ENCODE data around the gene SPAG16. TPM values are rescaled to one million over a fixed set of nuclear protein-coding genes. Genes with fewer than 3 reads are reported as not detected.

The SPAG16 gene
- total and polyA plus RNA-seq, 2 experiments from 2014 or later: 28.9 to 30.7 TPM

GRCh38 chr2:213806125-213806726, 522.0 kb downstream of the SPAG16 start:
- H3K4me3 ChIP-seq: no peak overlapping the region
- H3F3A ChIP-seq (ENCODE audit: insufficient read depth): no peaks in the 10 kb centered on the region
- no peak overlapping the region for H3K9ac ChIP-seq
- no peaks in the 10 kb centered on the region for H3K4me1 ChIP-seq (ENCODE audit: insufficient read depth)
- H3K4me2 ChIP-seq (ENCODE audit: unreplicated experiment): no peak overlapping the region
- H2AFZ ChIP-seq: no peak overlapping the region
- no peaks in the 10 kb centered on the region for H3K9me3 ChIP-seq (ENCODE audit: low read depth)
- no peaks in the 10 kb centered on the region for H3K27me3 ChIP-seq (replicated peaks; ENCODE audit: insufficient read depth)
- peak; percentile 60 for DNase-seq
- no peaks in the 10 kb centered on the region for H3K79me2 ChIP-seq (ENCODE audit: insufficient read depth)
- H3K36me3 ChIP-seq (ENCODE audit: low read depth): no peaks in the 10 kb centered on the region
- WGBS, 2 experiments (ENCODE audit: low coverage in 1 of 2, low lambda C conversion rate in 2 of 2, missing lambda C conversion rate in 2 of 2): 0 to 7% methylated on average over 1 of the region's 1 CpG
- H3K27ac ChIP-seq: no peak overlapping the region
- no peaks in the 10 kb centered on the region for H4K20me1 ChIP-seq (ENCODE audit: insufficient read depth)
- H3K9me2 ChIP-seq (ENCODE audit: insufficient read depth): no peaks in the 10 kb centered on the region
- no peak for TF ChIP-seq EZH2 (IDR thresholded peaks at IDR 0.05; ENCODE audit: insufficient read depth, poor library complexity, severe bottlenecking)
- TF ChIP-seq EZH2phosphoT487 (IDR thresholded peaks at IDR 0.05; ENCODE audit: insufficient read depth, low read depth): no peak
- in situ Hi-C loops (cut with MboI): no loop called here

- no peaks in the 10 kb centered on the region for H3K79me2 ChIP-seq (ENCODE audit: insufficient read depth)
- no peaks in the 10 kb centered on the region for H3K36me3 ChIP-seq (ENCODE audit: low read depth)
- in situ Hi-C loops (cut with MboI): no loop called here
- no peak overlapping the region for H3K4me3 ChIP-seq
- no peaks in the 10 kb centered on the region for H3K9me3 ChIP-seq (ENCODE audit: low read depth)
- no peaks in the 10 kb centered on the region for H3K4me1 ChIP-seq (ENCODE audit: insufficient read depth)
- H4K20me1 ChIP-seq (ENCODE audit: insufficient read depth): no peaks in the 10 kb centered on the region
- no peak for TF ChIP-seq EZH2phosphoT487 (IDR thresholded peaks at IDR 0.05; ENCODE audit: insufficient read depth, low read depth)
- no peak for TF ChIP-seq EZH2 (IDR thresholded peaks at IDR 0.05; ENCODE audit: insufficient read depth, poor library complexity, severe bottlenecking)
- H3K27ac ChIP-seq: no peak overlapping the region
- H2AFZ ChIP-seq: no peak overlapping the region
- no peaks in the 10 kb centered on the region for H3K9me2 ChIP-seq (ENCODE audit: insufficient read depth)
- no peaks in the 10 kb centered on the region for H3F3A ChIP-seq (ENCODE audit: insufficient read depth)
- no peak for DNase-seq
- no peak overlapping the region for H3K9ac ChIP-seq
- no peaks in the 10 kb centered on the region for H3K27me3 ChIP-seq (replicated peaks; ENCODE audit: insufficient read depth)
- no peak overlapping the region for H3K4me2 ChIP-seq (ENCODE audit: unreplicated experiment)
These were observed 532.3 kb downstream of the SPAG16 start for GRCh38 chr2:213816583-213816982.

GRCh38 chr2:213818436-213818835, 534.2 kb downstream of the SPAG16 start:
- TF ChIP-seq EZH2 (IDR thresholded peaks at IDR 0.05; ENCODE audit: insufficient read depth, poor library complexity, severe bottlenecking) (no peak), EZH2phosphoT487 (IDR thresholded peaks at IDR 0.05; ENCODE audit: insufficient read depth, low read depth) (no peak)
- Histone ChIP-seq H3K79me2 (ENCODE audit: insufficient read depth) (no peaks in the 10 kb centered on the region), H3K27me3 (replicated peaks; ENCODE audit: insufficient read depth) (no peaks in the 10 kb centered on the region), H3K4me1 (ENCODE audit: insufficient read depth) (no peaks in the 10 kb centered on the region), H3K9ac (no peak overlapping the region), H3K4me2 (ENCODE audit: unreplicated experiment) (no peak overlapping the region), H4K20me1 (ENCODE audit: insufficient read depth) (no peaks in the 10 kb centered on the region), H3K36me3 (ENCODE audit: low read depth) (no peaks in the 10 kb centered on the region), H3K27ac (no peak overlapping the region), H3F3A (ENCODE audit: insufficient read depth) (no peaks in the 10 kb centered on the region), H3K9me3 (ENCODE audit: low read depth) (no peaks in the 10 kb centered on the region), H3K4me3 (no peak overlapping the region), H3K9me2 (ENCODE audit: insufficient read depth) (no peaks in the 10 kb centered on the region), H2AFZ (no peak overlapping the region)
- no peak for DNase-seq
- in situ Hi-C loops (cut with MboI): no loop called here
- 0 to 9% methylated on average over 1 of the region's 1 CpG for WGBS, 2 experiments (ENCODE audit: low coverage in 1 of 2, low lambda C conversion rate in 2 of 2, missing lambda C conversion rate in 2 of 2)

- Histone ChIP-seq H3K4me1 (ENCODE audit: insufficient read depth) (peaks cover 24% of the 10 kb centered on the region), H3K4me3 (peak overlapping the region; percentile 27), H3K79me2 (ENCODE audit: insufficient read depth) (no peaks in the 10 kb centered on the region), H3K4me2 (ENCODE audit: unreplicated experiment) (peak overlapping the region; percentile 63), H3K27me3 (replicated peaks; ENCODE audit: insufficient read depth) (no peaks in the 10 kb centered on the region), H2AFZ (peak overlapping the region; percentile 21), H3K27ac (peak overlapping the region; percentile 83), H3K9ac (peak overlapping the region; percentile 47), H3K36me3 (ENCODE audit: low read depth) (no peaks in the 10 kb centered on the region), H3F3A (ENCODE audit: insufficient read depth) (peaks cover 25% of the 10 kb centered on the region), H3K9me2 (ENCODE audit: insufficient read depth) (no peaks in the 10 kb centered on the region), H3K9me3 (ENCODE audit: low read depth) (no peaks in the 10 kb centered on the region), H4K20me1 (ENCODE audit: insufficient read depth) (no peaks in the 10 kb centered on the region)
- DNase-seq: peak; percentile 88
- no peak for TF ChIP-seq EZH2phosphoT487 (IDR thresholded peaks at IDR 0.05; ENCODE audit: insufficient read depth, low read depth)
- TF ChIP-seq EZH2 (IDR thresholded peaks at IDR 0.05; ENCODE audit: insufficient read depth, poor library complexity, severe bottlenecking): no peak
- in situ Hi-C loops (cut with MboI): no loop called here
These were observed 550.1 kb downstream of the SPAG16 start for GRCh38 chr2:213834331-213834730.

GRCh38 chr2:213834746-213835145, 550.5 kb downstream of the SPAG16 start:
- Histone ChIP-seq H3K27ac (peak overlapping the region; percentile 83), H3K9ac (peak overlapping the region; percentile 47), H3K4me1 (ENCODE audit: insufficient read depth) (peaks cover 24% of the 10 kb centered on the region), H3K27me3 (replicated peaks; ENCODE audit: insufficient read depth) (no peaks in the 10 kb centered on the region), H3K4me3 (peak overlapping the region; percentile 27), H2AFZ (peak overlapping the region; percentile 21), H4K20me1 (ENCODE audit: insufficient read depth) (no peaks in the 10 kb centered on the region), H3K4me2 (ENCODE audit: unreplicated experiment) (peak overlapping the region; percentile 63), H3K36me3 (ENCODE audit: low read depth) (no peaks in the 10 kb centered on the region), H3K9me2 (ENCODE audit: insufficient read depth) (no peaks in the 10 kb centered on the region), H3K9me3 (ENCODE audit: low read depth) (no peaks in the 10 kb centered on the region), H3F3A (ENCODE audit: insufficient read depth) (peaks cover 25% of the 10 kb centered on the region), H3K79me2 (ENCODE audit: insufficient read depth) (no peaks in the 10 kb centered on the region)
- peak; percentile 61 for DNase-seq
- in situ Hi-C loops (cut with MboI): no loop called here
- WGBS, 2 experiments (ENCODE audit: low coverage in 1 of 2, low lambda C conversion rate in 2 of 2, missing lambda C conversion rate in 2 of 2): 0 to 4% methylated on average over 1 of the region's 1 CpG
- TF ChIP-seq EZH2 (IDR thresholded peaks at IDR 0.05; ENCODE audit: insufficient read depth, poor library complexity, severe bottlenecking): no peak

All from GM23248 (cell line).